Cardiac septum (tissue), 1 donor: Measurements from ENCODE around the gene FAM3B. TPM values are rescaled to one million over a fixed set of nuclear protein-coding genes. Genes with fewer than 3 reads are reported as not detected.
A peak's percentile ranks its signal among the peaks of the same experiment; 100 is the strongest.

ENCODE experiments used
- DNase-seq: peaks from one replicate; pipeline ENCODE4 v3.0.0-alpha.2; 2020; ENCODE audit warnings: low spot score
- intact Hi-C: fragments of 100-400 bp; cut with DNase I; formaldehyde crosslinking; loops from one replicate; pipeline ENCODE4 v1.14.0; 2022
- total RNA-seq: library from RNA; stranded (reverse); fragmentation: NEBNext Ultra II Directional; extraction: Animal tissue kit (Norgen Biotek cat#: 25700); gene quantifications from one replicate; pipeline ENCODE4 v1.2.1, GENCODE V29; 2021
- donor health status: DM: no; HTN: no; CAD: no.

The FAM3B gene
- total RNA-seq, 1 donor from 2014 or later = not detected

GRCh38 chr21:41379901-41380300 lies 63.3 kb downstream of the FAM3B start:
- intact Hi-C loops = no loop called here
- no peak for DNase-seq

GRCh38 chr21:41381731-41382130 lies 65.1 kb downstream of the FAM3B start:
- no peak for DNase-seq
- intact Hi-C loops = no loop called here

- no peak for DNase-seq
- intact Hi-C loops = no loop called here
Observed at GRCh38 chr21:41387042-41387819, 70.6 kb downstream of the FAM3B start.

GRCh38 chr21:41387824-41388223 lies 71.2 kb downstream of the FAM3B start:
- intact Hi-C loops = no loop called here
- no peak for DNase-seq

DNA sequence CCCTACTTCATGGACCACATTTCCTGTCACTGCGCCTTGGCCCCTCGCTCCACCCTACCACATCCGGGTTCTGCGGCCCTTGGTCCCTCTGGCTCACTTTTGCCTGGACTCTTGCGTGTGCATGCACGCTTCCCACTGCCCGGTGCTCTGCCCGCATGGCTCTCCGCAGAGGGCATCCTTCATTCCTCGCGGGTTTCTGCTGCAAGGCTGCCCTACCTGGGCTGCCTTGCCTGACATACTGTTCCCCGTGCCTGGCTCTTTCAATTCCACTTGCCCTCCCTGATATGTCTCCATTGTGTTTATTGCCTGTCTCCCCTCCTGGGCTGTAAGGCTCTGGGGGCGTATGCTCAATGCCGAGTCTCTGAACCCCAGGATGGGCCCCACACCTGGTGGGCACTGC lies 71.7 kb downstream of the FAM3B start:
- no peak for DNase-seq

GRCh38 chr21:41390043-41390639 lies 73.5 kb downstream of the FAM3B start:
- no peak for DNase-seq
- intact Hi-C loops = no loop called here

More for the DNA sequence above, 71.7 kb downstream of the FAM3B start:
- intact Hi-C loops = no loop called here

- no peak for DNase-seq
- intact Hi-C loops = no loop called here
Observed at GRCh38 chr21:41393876-41394465, 77.4 kb downstream of the FAM3B start.

DNA sequence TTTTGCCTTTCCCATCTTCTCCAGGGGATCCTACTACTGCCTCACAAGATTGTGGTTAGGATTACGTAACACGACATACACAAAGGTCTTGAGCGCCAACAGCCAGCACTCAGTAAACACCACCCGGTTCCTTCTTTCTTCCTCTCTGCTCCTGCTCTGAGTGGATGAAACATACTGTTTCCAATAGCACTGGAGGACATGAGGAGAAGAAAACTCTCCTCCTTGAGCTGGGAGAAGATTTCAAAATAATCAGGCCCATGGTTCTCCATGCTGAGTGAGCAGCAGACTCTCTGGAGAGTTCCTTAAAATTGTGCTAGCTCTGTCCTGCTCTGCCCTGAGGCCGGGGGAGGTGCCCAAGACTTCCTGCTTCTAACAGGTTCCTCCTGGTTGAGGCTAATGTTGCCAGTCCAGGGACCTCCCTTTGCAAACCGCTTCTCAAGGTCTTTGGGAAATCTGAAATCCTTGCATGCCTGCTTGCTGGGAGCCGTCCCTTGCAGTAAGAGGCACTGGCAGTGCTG lies 80.0 kb downstream of the FAM3B start:
- intact Hi-C loops = no loop called here
- DNase-seq = peak; percentile 88

GRCh38 chr21:41397471-41397891 lies 80.9 kb downstream of the FAM3B start:
- DNase-seq = no peak
- intact Hi-C loops = no loop called here

DNA sequence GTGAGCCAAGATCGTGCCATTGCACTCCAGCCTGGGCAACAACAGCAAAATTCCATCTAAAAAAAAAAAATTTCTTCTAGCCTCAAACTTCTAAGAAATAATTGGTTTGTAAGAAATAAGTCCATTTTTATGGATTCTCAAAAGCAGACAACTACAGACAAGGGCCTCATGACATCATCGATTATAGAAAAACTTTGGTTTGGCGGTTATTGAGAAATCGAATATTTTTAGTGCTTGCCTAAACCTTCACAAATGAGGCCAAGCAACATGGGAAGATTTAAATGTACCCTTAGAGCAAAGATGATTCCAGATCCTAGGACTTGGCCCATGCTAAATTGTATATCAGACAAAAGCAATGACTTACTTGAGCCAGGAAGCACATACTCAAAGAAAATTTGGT lies 81.7 kb downstream of the FAM3B start:
- intact Hi-C loops = no loop called here

DNA sequence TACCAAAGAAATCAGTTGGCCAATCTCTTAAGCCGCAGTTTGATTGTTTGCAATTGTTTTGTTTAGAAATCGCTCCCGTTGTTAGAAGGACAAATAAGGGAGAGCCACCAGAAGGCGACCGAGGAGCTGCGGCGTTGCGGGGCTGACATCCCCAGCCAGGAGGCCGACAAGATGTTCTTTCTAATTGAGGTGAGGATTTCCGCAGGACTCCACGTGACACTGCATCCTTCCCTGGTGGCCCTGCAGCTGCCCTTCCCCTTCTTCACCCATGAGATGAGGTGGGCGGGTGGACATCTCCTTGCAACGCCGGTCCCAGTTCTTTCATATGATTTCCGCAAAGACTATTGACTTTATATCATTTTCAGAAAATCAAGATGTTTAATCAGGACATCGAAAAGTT lies 82.2 kb downstream of the FAM3B start:
- DNase-seq = no peak
- intact Hi-C loops = no loop called here

More for the DNA sequence above, 81.7 kb downstream of the FAM3B start:
- DNase-seq = no peak

DNA sequence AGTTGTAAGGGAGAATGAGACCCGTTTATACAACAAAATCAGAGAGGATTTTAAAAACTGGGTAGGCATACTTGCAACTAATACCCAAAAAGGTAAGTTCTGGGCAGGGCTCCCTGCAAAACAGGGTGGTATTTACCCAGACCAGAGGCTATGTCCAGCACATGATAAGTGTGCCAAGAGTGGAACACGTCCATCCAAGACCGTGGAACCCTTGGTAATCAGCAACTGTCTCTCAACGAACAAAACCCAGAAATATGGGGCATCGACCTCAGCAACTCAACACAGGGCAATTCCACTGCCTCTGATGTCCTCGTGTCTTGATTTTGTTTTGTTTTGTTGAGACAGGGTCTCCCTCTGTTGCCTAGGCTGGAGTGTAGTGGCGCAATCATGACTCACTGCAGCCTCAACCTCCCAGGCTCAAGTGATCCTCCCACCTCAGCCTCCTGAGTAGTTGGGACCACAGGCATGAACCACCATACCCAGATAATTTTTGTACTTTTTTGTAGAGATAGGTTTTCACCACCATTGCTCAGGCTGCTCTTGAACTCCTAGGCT lies 82.7 kb downstream of the FAM3B start:
- intact Hi-C loops = no loop called here

GRCh38 chr21:41402231-41402630 lies 85.6 kb downstream of the FAM3B start:
- DNase-seq = no peak
- intact Hi-C loops = no loop called here

More for the DNA sequence above, 82.7 kb downstream of the FAM3B start:
- no peak for DNase-seq

GRCh38 chr21:41402796-41403195 lies 86.2 kb downstream of the FAM3B start:
- no peak for DNase-seq
- intact Hi-C loops = no loop called here

GRCh38 chr21:41403331-41403730 lies 86.7 kb downstream of the FAM3B start:
- intact Hi-C loops = no loop called here
- no peak for DNase-seq

DNA sequence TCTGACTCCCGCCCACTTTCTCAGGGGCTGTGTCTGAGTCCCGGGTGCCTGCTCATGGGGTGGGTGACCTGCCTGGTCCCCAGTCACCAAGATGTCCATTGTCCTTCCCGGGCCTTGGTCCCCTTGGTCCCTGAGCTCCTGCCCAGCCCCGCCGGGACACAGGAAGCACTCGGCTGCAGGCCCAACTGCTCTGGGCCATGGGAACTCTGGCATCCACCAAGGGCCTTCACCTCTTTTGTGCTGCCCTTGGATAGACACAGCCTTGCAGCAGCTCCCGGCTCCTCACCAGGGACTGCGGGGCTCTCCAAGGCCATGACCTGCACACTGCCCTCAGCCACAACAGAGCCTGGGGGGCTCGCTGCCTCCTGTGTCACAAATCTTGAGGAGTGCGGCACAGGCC lies 87.4 kb downstream of the FAM3B start:
- no peak for DNase-seq
- intact Hi-C loops = no loop called here

GRCh38 chr21:41405321-41405720 lies 88.7 kb downstream of the FAM3B start:
- DNase-seq = no peak
- intact Hi-C loops = no loop called here

- intact Hi-C loops = no loop called here
Observed at GRCh38 chr21:41406340-41406739, 89.7 kb downstream of the FAM3B start.

More at GRCh38 chr21:41406340-41406739, 89.7 kb downstream of the FAM3B start:
- no peak for DNase-seq
